ENCODE measurements around the gene ROBO2.

DNA sequence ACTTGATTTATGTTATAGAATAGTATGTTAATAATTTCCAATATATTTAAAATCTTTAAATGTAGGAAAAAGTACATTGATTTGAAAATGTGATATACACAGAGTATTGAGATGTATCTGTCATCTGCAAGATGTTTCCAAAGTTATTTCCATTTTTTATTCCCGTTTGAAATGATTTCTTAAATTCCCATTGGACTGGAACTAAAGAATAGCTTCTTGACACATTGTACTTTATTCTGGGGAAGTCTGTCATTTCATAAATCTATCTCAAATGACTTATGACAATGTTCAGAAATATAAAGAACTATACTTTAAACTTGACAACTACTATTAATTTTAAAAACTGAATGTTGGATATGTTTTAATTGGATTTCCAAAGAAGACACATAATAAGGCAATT, 489.6 kb downstream of the ROBO2 start:
- no peak for TF ChIP-seq POLR2A (IDR thresholded peaks at IDR 0.05)
- TF ChIP-seq POLR2AphosphoS5 (IDR thresholded peaks at IDR 0.05), result no peak
- TF ChIP-seq, protein P1, sequence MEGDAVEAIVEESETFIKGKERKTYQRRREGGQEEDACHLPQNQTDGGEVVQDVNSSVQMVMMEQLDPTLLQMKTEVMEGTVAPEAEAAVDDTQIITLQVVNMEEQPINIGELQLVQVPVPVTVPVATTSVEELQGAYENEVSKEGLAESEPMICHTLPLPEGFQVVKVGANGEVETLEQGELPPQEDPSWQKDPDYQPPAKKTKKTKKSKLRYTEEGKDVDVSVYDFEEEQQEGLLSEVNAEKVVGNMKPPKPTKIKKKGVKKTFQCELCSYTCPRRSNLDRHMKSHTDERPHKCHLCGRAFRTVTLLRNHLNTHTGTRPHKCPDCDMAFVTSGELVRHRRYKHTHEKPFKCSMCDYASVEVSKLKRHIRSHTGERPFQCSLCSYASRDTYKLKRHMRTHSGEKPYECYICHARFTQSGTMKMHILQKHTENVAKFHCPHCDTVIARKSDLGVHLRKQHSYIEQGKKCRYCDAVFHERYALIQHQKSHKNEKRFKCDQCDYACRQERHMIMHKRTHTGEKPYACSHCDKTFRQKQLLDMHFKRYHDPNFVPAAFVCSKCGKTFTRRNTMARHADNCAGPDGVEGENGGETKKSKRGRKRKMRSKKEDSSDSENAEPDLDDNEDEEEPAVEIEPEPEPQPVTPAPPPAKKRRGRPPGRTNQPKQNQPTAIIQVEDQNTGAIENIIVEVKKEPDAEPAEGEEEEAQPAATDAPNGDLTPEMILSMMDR (IDR thresholded peaks at IDR 0.05), result no peak
